Heart right ventricle (tissue), 16 donors: ENCODE results near the gene ILF2. TPM values are rescaled to one million over a fixed set of nuclear protein-coding genes. Genes with fewer than 3 reads are reported as not detected.

ENCODE experiments used
- ATAC-seq, 8 donors: fragments of 200-7000 bp; cut with Tn5 transposase; one replicate each; pipeline ENCODE4 v1.9.1; 2020; ENCODE audit warnings: mild to moderate bottlenecking in 8 of 8, moderate library complexity in 8 of 8, moderate number of reproducible peaks in 1 of 8
- DNase-seq, 2 donors: peaks; one replicate each; pipeline ENCODE4 v3.0.0-alpha.2; 2020
- H3K27ac ChIP-seq, 10 donors: fragments of 200-600 bp; sonication (generic) in 2 of 10; one replicate each; pipeline versions ENCODE4 v1.5.0 to v1.8.0; 2020 to 2022; ENCODE audit warnings: mild to moderate bottlenecking in 3 of 10
- H3K27me3 ChIP-seq, 7 donors: fragments of 200-600 bp; one replicate each; pipeline ENCODE4 v1.8.0; 2021 to 2022; ENCODE audit warnings: mild to moderate bottlenecking in 2 of 7
- H3K36me3 ChIP-seq, 9 donors: fragments of 200-600 bp; sonication (generic) in 1 of 9; one replicate each; pipeline versions ENCODE4 v1.5.0 to v1.8.0; 2020 to 2022; ENCODE audit warnings: mild to moderate bottlenecking in 2 of 9
- H3K4me1 ChIP-seq, 9 donors: fragments of 200-600 bp; sonication (generic) in 1 of 9; one replicate each; pipeline versions ENCODE4 v1.5.0 to v1.8.0; 2020 to 2022; ENCODE audit warnings: mild to moderate bottlenecking in 4 of 9
- H3K4me3 ChIP-seq, 10 donors: fragments of 200-600 bp; sonication (generic) in 2 of 10; one replicate each; pipeline versions ENCODE4 v1.5.0 to v1.8.0; 2020 to 2022; ENCODE audit warnings: mild to moderate bottlenecking in 7 of 10, moderate library complexity in 2 of 10
- H3K9me3 ChIP-seq, 11 donors: fragments of 200-600 bp in 10 of 11; sonication (generic) in 2 of 11; one replicate each; pipeline versions ENCODE4 v1.5.0 to v1.8.0; 2013 to 2022; ENCODE audit warnings: mild to moderate bottlenecking in 2 of 11, control low read depth in 1 of 11, moderate library complexity in 1 of 11
- CTCF ChIP-seq, 9 donors: fragments of 200-600 bp; sonication (generic) in 2 of 9; IDR thresholded peaks; one replicate each; pipeline versions ENCODE4 v1.5.0 to v1.8.0; 2021 to 2022; ENCODE audit warnings: antibody characterized with exemption in 9 of 9, mild to moderate bottlenecking in 5 of 9, moderate library complexity in 1 of 9
- WGBS, 2 donors: extraction: QIAGEN DNeasy Blood & Tissue Kit; methylation state at CpG; one replicate each; pipeline ENCODE4 v1.1.7; 2013; ENCODE audit warnings: inconsistent platforms in 1 of 2; 5-methylcytosine and 5-hydroxymethylcytosine counted together
- intact Hi-C, 10 donors: fragments of 100-400 bp; cut with DNase I; formaldehyde crosslinking; loops; one replicate each; pipeline versions ENCODE4 v1.11.1 to v1.14.2; 2022
- polyA plus RNA-seq, 2 donors: library from polyadenylated mRNA; stranded (reverse); fragments of 200-250 nt; gene quantifications; one replicate each; pipeline ENCODE4 v1.2.3, GENCODE V29; 2013
- total RNA-seq, 10 donors: library from RNA; stranded (reverse); fragmentation: NEBNext Ultra II Directional in 3 of 10; extraction: Animal tissue kit (Norgen Biotek cat#: 25700) in 3 of 10; gene quantifications; one replicate each; pipeline versions ENCODE4 v1.2.1 to v1.2.4, GENCODE V29; 2021 to 2023
- donor health status: Arrhythmogenic right ventricular cardiomyopathy.
- donor health status: ischemic (EF 13 %, LVEDD 7.1; RV severe dilation, severe dysfunction).
- donor health status: healthy with polysubstance abuse.
- donor health status: DM: no; HTN: yes; CAD: no.
- donor health status: DM: no; HTN: no; CAD: no.
- donor health status: ischemic (EF 25% LVEDD 6.9; RV normal size, moderate dysfunction).
- donor health status: ischemic (EF 25% LVEDD 5.7; RV mildly dilated, moderate dysfunction).
- donor health status: healthy.
- donor health status: DM: yes; HTN: yes; CAD: no.
- donor health status: Ischemic cardiomyopathy.
- donor health status: ischemic (EF 35%, LVEDD 5.7; RV mildly dilated, moderate dysfunction).
- donor health status: nonischemic (EF 11% LVEDD 7.7; RV severe dilation, severe dysfunction).
- donor health status: DM: yes; HTN: yes; CAD: no.
- donor health status: PGD.
- donor health status: ischemic (EF 29% LVEDD 5.4; RV normal size, mild dysfunction).
- donor health status: nonischemic (EF 23%, LVEDD 6.1; RV moderate dilation, normal function).

The ILF2 gene
- total and polyA plus RNA-seq, 12 donors: 17.3 to 114 (median 70.8) TPM

GRCh38 chr1:153659656-153660055, 11.1 kb downstream of the ILF2 start:
- peak overlapping the region; percentile 63 to 94 (median 80) for H3K4me3 ChIP-seq
- H3K27me3 ChIP-seq: no peaks in the 10 kb centered on the region
- WGBS, 2 donors: 76 to 78% methylated on average over 9 of the region's 9 CpGs
- H3K27ac ChIP-seq: peak overlapping the region in 5 of 10 donors; percentile 95 to 99 (median 97)
- no peaks in the 10 kb centered on the region for H3K9me3 ChIP-seq
- peaks cover 0 to 20% (median 11%) of the 10 kb centered on the region in 9 donors for H3K4me1 ChIP-seq
- DNase-seq: no peak
- intact Hi-C loops: loop anchor here in 3 of 10 donors (10.0 kb wide), 1 partner anchor 85 kb away; no protein-coding TSS in a partner anchor
- no peak for TF ChIP-seq CTCF (IDR thresholded peaks at IDR 0.05)
- H3K36me3 ChIP-seq: peaks cover 0 to 50% (median 47%) of the 10 kb centered on the region in 9 donors
- no peak for ATAC-seq

- ATAC-seq (peak in 1 of 8 donors; percentile 2), DNase-seq (no peak)
- H3K27ac ChIP-seq: peak overlapping the region; percentile 73 to 99 (median 95)
- peaks cover 0 to 20% (median 11%) of the 10 kb centered on the region in 9 donors for H3K4me1 ChIP-seq
- no peak for TF ChIP-seq CTCF (IDR thresholded peaks at IDR 0.05)
- H3K36me3 ChIP-seq: peaks cover 0 to 45% (median 42%) of the 10 kb centered on the region in 9 donors
- intact Hi-C loops: loop anchor here in 1 of 10 donors (10.0 kb wide), 1 partner anchor 84 kb away; no protein-coding TSS in a partner anchor
- no peaks in the 10 kb centered on the region for H3K9me3 ChIP-seq
- H3K4me3 ChIP-seq: peak overlapping the region; percentile 63 to 94 (median 80)
- 28 to 35% methylated on average over 8 of the region's 8 CpGs for WGBS, 2 donors
- no peaks in the 10 kb centered on the region for H3K27me3 ChIP-seq
Measured at GRCh38 chr1:153659175-153659534, 11.6 kb downstream of the ILF2 start.

GRCh38 chr1:153658400-153659174, 12.2 kb downstream of the ILF2 start, which contains the start of gene SNAPIN:
Gene SNAPIN, plus strand, starts transcription at chr1:153658703. Its CDS starts 41 bp downstream, at chr1:153658744.
- WGBS, 2 donors: 2 to 3% methylated on average over 53 of the region's 53 CpGs

More at GRCh38 chr1:153658400-153659174, 12.2 kb downstream of the ILF2 start, which contains the start of gene SNAPIN:
- DNase-seq (peak; percentile 93 to 95), ATAC-seq (peak; percentile 96 to 98 (median 98))
- H3K9me3 ChIP-seq: no peaks in the 10 kb centered on the region
- no peaks in the 10 kb centered on the region for H3K27me3 ChIP-seq
- peak in 7 of 9 donors; percentile 5 to 51 (median 20) for TF ChIP-seq CTCF (IDR thresholded peaks at IDR 0.05)
- H3K36me3 ChIP-seq: peaks cover 0 to 39% (median 36%) of the 10 kb centered on the region in 9 donors
- H3K27ac ChIP-seq: peak within 1 kb of the TSS; percentile 73 to 99 (median 95)
- peaks cover 0 to 20% (median 11%) of the 10 kb centered on the region in 9 donors for H3K4me1 ChIP-seq
- intact Hi-C loops: loop anchor here in 1 of 10 donors (10.0 kb wide), 1 partner anchor 84 kb away; no protein-coding TSS in a partner anchor
- H3K4me3 ChIP-seq: peak within 1 kb of the TSS; percentile 63 to 94 (median 80)
